Stimulated activated naive CD8-positive, alpha-beta T cell treated with anti-CD3 and anti-CD28 coated beads, Interleukin-15, Interleukin-2, amounts not matched to agents 100 ng/mL and 50 ng/mL, for 24 hours (primary cell): ENCODE data around the gene GAPT.
"Not testable (repeated sequence)": the region's sequence is repeated elsewhere in the genome, so short reads cannot be mapped to it uniquely, and the experiment has no call there.

Source experiments
- H3K27ac Mint-ChIP-seq: one replicate; pipeline ENCODE4 v1.8.0; 2021; ENCODE audit warnings: mild to moderate bottlenecking, mixed read lengths
- H3K27me3 Mint-ChIP-seq: one replicate; pipeline ENCODE4 v1.8.0; 2021; ENCODE audit warnings: mixed read lengths
- H3K36me3 Mint-ChIP-seq: one replicate; pipeline ENCODE4 v1.8.0; 2021; ENCODE audit warnings: low read depth, mixed read lengths
- H3K4me1 Mint-ChIP-seq: one replicate; pipeline ENCODE4 v1.8.0; 2021; ENCODE audit warnings: low read depth, mixed read lengths
- H3K4me3 Mint-ChIP-seq: one replicate; pipeline ENCODE4 v1.8.0; 2021; ENCODE audit warnings: mild to moderate bottlenecking, mixed read lengths
- H3K9me3 Mint-ChIP-seq: one replicate; pipeline ENCODE4 v1.8.0; 2021; ENCODE audit warnings: mixed read lengths

The GAPT gene

GRCh38 chr5:58505971-58506640 lies 14.9 kb downstream of the GAPT start:
- Mint-ChIP-seq H3K4me1 (peaks cover 9% of the 10 kb centered on the region), H3K4me3 (no peak overlapping the region), H3K27ac (no peak overlapping the region), H3K9me3 (no peaks in the 10 kb centered on the region), H3K36me3 (no peaks in the 10 kb centered on the region), H3K27me3 (no peaks in the 10 kb centered on the region)

GRCh38 chr5:58507715-58508114 lies 16.5 kb downstream of the GAPT start:
- Mint-ChIP-seq H3K9me3 (no peaks in the 10 kb centered on the region), H3K4me1 (peaks cover 6% of the 10 kb centered on the region), H3K4me3 (no peak overlapping the region), H3K27ac (no peak overlapping the region), H3K27me3 (no peaks in the 10 kb centered on the region), H3K36me3 (no peaks in the 10 kb centered on the region)

GRCh38 chr5:58517198-58517597 lies 26.0 kb downstream of the GAPT start:
- no peak overlapping the region for H3K4me3 Mint-ChIP-seq
- no peaks in the 10 kb centered on the region for H3K36me3 Mint-ChIP-seq
- peaks cover 24% of the 10 kb centered on the region for H3K9me3 Mint-ChIP-seq
- H3K27ac Mint-ChIP-seq: no peak overlapping the region
- H3K4me1 Mint-ChIP-seq: no peaks in the 10 kb centered on the region
- H3K27me3 Mint-ChIP-seq: no peaks in the 10 kb centered on the region

GRCh38 chr5:58523956-58524355 lies 32.7 kb downstream of the GAPT start:
- no peaks in the 10 kb centered on the region for H3K27me3 Mint-ChIP-seq
- no peak overlapping the region for H3K4me3 Mint-ChIP-seq
- H3K9me3 Mint-ChIP-seq: no peaks in the 10 kb centered on the region
- no peak overlapping the region for H3K27ac Mint-ChIP-seq
- H3K4me1 Mint-ChIP-seq: peaks cover 4% of the 10 kb centered on the region
- H3K36me3 Mint-ChIP-seq: no peaks in the 10 kb centered on the region

GRCh38 chr5:58524571-58524970 lies 33.3 kb downstream of the GAPT start:
- H3K9me3 Mint-ChIP-seq: no peaks in the 10 kb centered on the region
- H3K27me3 Mint-ChIP-seq: no peaks in the 10 kb centered on the region
- H3K4me3 Mint-ChIP-seq: no peak overlapping the region
- H3K27ac Mint-ChIP-seq: no peak overlapping the region
- peaks cover 4% of the 10 kb centered on the region for H3K4me1 Mint-ChIP-seq
- no peaks in the 10 kb centered on the region for H3K36me3 Mint-ChIP-seq

GRCh38 chr5:58530942-58531490 lies 39.8 kb downstream of the GAPT start:
- Mint-ChIP-seq H3K27ac (no peak overlapping the region), H3K4me1 (no peaks in the 10 kb centered on the region), H3K27me3 (no peaks in the 10 kb centered on the region), H3K4me3 (no peak overlapping the region), H3K9me3 (peaks cover 21% of the 10 kb centered on the region), H3K36me3 (no peaks in the 10 kb centered on the region)

GRCh38 chr5:58541935-58542334 lies 50.7 kb downstream of the GAPT start:
- H3K9me3 Mint-ChIP-seq, H3K36me3 Mint-ChIP-seq, H3K27me3 Mint-ChIP-seq, H3K4me3 Mint-ChIP-seq, H3K27ac Mint-ChIP-seq: not testable (repeated sequence)
- H3K4me1 Mint-ChIP-seq: peaks cover 14% of the 10 kb centered on the region

- H3K4me3 Mint-ChIP-seq: no peak overlapping the region
- H3K9me3 Mint-ChIP-seq: peaks cover 7% of the 10 kb centered on the region
- H3K27me3 Mint-ChIP-seq: peaks cover 6% of the 10 kb centered on the region
- H3K27ac Mint-ChIP-seq: no peak overlapping the region
- H3K4me1 Mint-ChIP-seq: peaks cover 14% of the 10 kb centered on the region
- no peaks in the 10 kb centered on the region for H3K36me3 Mint-ChIP-seq
Measured at GRCh38 chr5:58542709-58543108, 51.5 kb downstream of the GAPT start.

GRCh38 chr5:58543723-58544122 lies 52.5 kb downstream of the GAPT start:
- Mint-ChIP-seq H3K4me1 (peaks cover 14% of the 10 kb centered on the region), H3K36me3 (no peaks in the 10 kb centered on the region), H3K27me3 (peaks cover 6% of the 10 kb centered on the region), H3K9me3 (peaks cover 7% of the 10 kb centered on the region), H3K4me3 (no peak overlapping the region), H3K27ac (no peak overlapping the region)

GRCh38 chr5:58544195-58544594 lies 53.0 kb downstream of the GAPT start:
- H3K27me3 Mint-ChIP-seq: peaks cover 6% of the 10 kb centered on the region
- H3K4me3 Mint-ChIP-seq: no peak overlapping the region
- H3K36me3 Mint-ChIP-seq: no peaks in the 10 kb centered on the region
- no peak overlapping the region for H3K27ac Mint-ChIP-seq
- H3K4me1 Mint-ChIP-seq: peaks cover 14% of the 10 kb centered on the region
- peaks cover 4% of the 10 kb centered on the region for H3K9me3 Mint-ChIP-seq

- Mint-ChIP-seq H3K27me3 (peaks cover 6% of the 10 kb centered on the region), H3K27ac (no peak overlapping the region), H3K36me3 (no peaks in the 10 kb centered on the region), H3K4me1 (peaks cover 14% of the 10 kb centered on the region), H3K9me3 (peaks cover 3% of the 10 kb centered on the region), H3K4me3 (no peak overlapping the region)
Measured at GRCh38 chr5:58544926-58545325, 53.7 kb downstream of the GAPT start.

GRCh38 chr5:58545912-58546311 lies 54.7 kb downstream of the GAPT start:
- Mint-ChIP-seq H3K36me3 (no peaks in the 10 kb centered on the region), H3K4me3 (no peak overlapping the region), H3K4me1 (peaks cover 14% of the 10 kb centered on the region), H3K27me3 (peaks cover 6% of the 10 kb centered on the region), H3K27ac (no peak overlapping the region), H3K9me3 (peaks cover 3% of the 10 kb centered on the region)
